Kidney (tissue), 14 donors: ENCODE measurements around the gene CD33. TPM values are rescaled to one million over a fixed set of nuclear protein-coding genes. Genes with fewer than 3 reads are reported as not detected.
"Not testable (repeated sequence)": the region's sequence is repeated elsewhere in the genome, so short reads cannot be mapped to it uniquely, and the experiment has no call there.

Experiments used
- DNase-seq, 5 donors: peaks; one replicate each; pipeline ENCODE4 v3.0.0-alpha.2; 2013 to 2020
- FAIRE-seq: peaks from 2 replicates; lab custom pipeline; 2012; peaks lifted over from hg19 to GRCh38; lab: Jason Lieb, UNC
- H3K27ac ChIP-seq, 2 donors: one replicate each; pipeline ENCODE4 v1.7.0; 2013; ENCODE audit warnings: low read depth in 2 of 2, low read length in 2 of 2, inconsistent platforms in 1 of 2
- H3K27me3 ChIP-seq: one replicate; pipeline ENCODE4 v1.7.1; 2013; ENCODE audit warnings: low read length, inconsistent platforms; ENCODE audit not compliant: control insufficient read depth, insufficient read depth
- H3K36me3 ChIP-seq, 3 donors: one replicate each; pipeline versions ENCODE4 v1.7.0 to v1.7.1; 2013; ENCODE audit warnings: low read length in 3 of 3, control low read depth in 1 of 3, inconsistent platforms in 1 of 3; ENCODE audit not compliant: insufficient read depth in 3 of 3, control insufficient read depth in 2 of 3
- H3K4me1 ChIP-seq, 3 donors: one replicate each; pipeline versions ENCODE4 v1.7.0 to v1.7.1; 2013; ENCODE audit warnings: low read length in 3 of 3, inconsistent platforms in 1 of 3, low read depth in 1 of 3; ENCODE audit not compliant: control insufficient read depth in 2 of 3, insufficient read depth in 2 of 3
- H3K4me3 ChIP-seq, 3 donors: one replicate each; pipeline versions ENCODE4 v1.7.0 to v1.8.1; 2013; ENCODE audit warnings: low read length in 3 of 3, control low read depth in 1 of 3, inconsistent platforms in 1 of 3
- H3K9ac ChIP-seq, 3 donors: one replicate each; pipeline versions ENCODE4 v1.7.0 to v1.7.1; 2013; ENCODE audit warnings: low read length in 3 of 3, control low read depth in 1 of 3, inconsistent platforms in 1 of 3
- H3K9me3 ChIP-seq, 3 donors: one replicate each; pipeline versions ENCODE4 v1.7.0 to v1.7.1; 2013; ENCODE audit warnings: low read length in 3 of 3, control low read depth in 1 of 3, inconsistent platforms in 1 of 3; ENCODE audit not compliant: control insufficient read depth in 2 of 3, insufficient read depth in 1 of 3
- CTCF ChIP-seq: IDR thresholded peaks from 3 replicates; pipeline ENCODE4 v1.5.1; 2012; ENCODE audit warnings: mild to moderate bottlenecking, moderate library complexity, borderline replicate concordance; ENCODE audit not compliant: insufficient read depth; ENCODE audit errors: extremely low read depth
- intact Hi-C: fragments of 100-400 bp; cut with DNase I; formaldehyde crosslinking; loops from one replicate; pipeline ENCODE4 v1.11.1; 2022
- polyA plus RNA-seq: library from polyadenylated mRNA; stranded (reverse); fragments of 350-450 nt; fragmentation: Illumina TruSeq; extraction: RNeasy Lipid Tissue Mini Kit (QIAGEN cat#74804); gene quantifications from one replicate; pipeline ENCODE4 v1.2.3, GENCODE V29; 2014; ENCODE audit warnings: low read depth, low replicate concordance; ENCODE audit not compliant: insufficient read depth
- total RNA-seq: library from RNA; stranded (reverse); fragmentation: NEBNext Ultra II Directional; extraction: Animal tissue kit (Norgen Biotek cat#: 25700); gene quantifications from one replicate; pipeline ENCODE4 v1.2.1, GENCODE V29; 2021
- donor health status: control.
- donor health status: control.
- donor health status: control.
- donor health status: control.
- donor health status: control.
- donor health status: DM: yes; HTN: yes; CAD: no.
- donor health status: Normal renal cell carcinoma (clear cell type).

CD33 gene
- total and polyA plus RNA-seq, 2 donors from 2014 or later = 2.6 to 14.0 TPM

- no peaks in the 10 kb centered on the region for H3K27me3 ChIP-seq
- no peak overlapping the region for H3K9ac ChIP-seq
- H3K9me3 ChIP-seq = no peaks in the 10 kb centered on the region
- TF ChIP-seq CTCF = no peak
- DNase-seq (no peak), FAIRE-seq (no peak)
- no peak overlapping the region for H3K27ac ChIP-seq
- no peaks in the 10 kb centered on the region for H3K4me1 ChIP-seq
- intact Hi-C loops = no loop called here
- no peak overlapping the region for H3K4me3 ChIP-seq
- no peaks in the 10 kb centered on the region for H3K36me3 ChIP-seq
Measured at GRCh38 chr19:51203916-51204315, 21.0 kb upstream of the CD33 start.

GRCh38 chr19:51204321-51204720, 20.6 kb upstream of the CD33 start:
- no peak overlapping the region for H3K9ac ChIP-seq
- intact Hi-C loops = no loop called here
- no peaks in the 10 kb centered on the region for H3K36me3 ChIP-seq
- H3K27me3 ChIP-seq = no peaks in the 10 kb centered on the region
- FAIRE-seq (no peak), DNase-seq (no peak)
- H3K4me1 ChIP-seq = no peaks in the 10 kb centered on the region
- H3K4me3 ChIP-seq = no peak overlapping the region
- H3K9me3 ChIP-seq = no peaks in the 10 kb centered on the region
- H3K27ac ChIP-seq = no peak overlapping the region
- TF ChIP-seq CTCF = no peak

- DNase-seq (no peak), FAIRE-seq (no peak)
- TF ChIP-seq CTCF = no peak
- Histone ChIP-seq H3K36me3 (no peaks in the 10 kb centered on the region), H3K9me3 (no peaks in the 10 kb centered on the region), H3K4me1 (no peaks in the 10 kb centered on the region), H3K27me3 (no peaks in the 10 kb centered on the region), H3K27ac (no peak overlapping the region), H3K9ac (no peak overlapping the region), H3K4me3 (no peak overlapping the region)
- intact Hi-C loops = no loop called here
Measured at GRCh38 chr19:51207747-51208146, 17.1 kb upstream of the CD33 start.

- Histone ChIP-seq H3K4me3 (no peak overlapping the region), H3K9ac (no peak overlapping the region), H3K27ac (no peak overlapping the region), H3K9me3 (peaks cover 0 to 4% (median 0%) of the 10 kb centered on the region in 3 donors), H3K4me1 (no peaks in the 10 kb centered on the region), H3K27me3 (no peaks in the 10 kb centered on the region), H3K36me3 (no peaks in the 10 kb centered on the region)
- no peak for TF ChIP-seq CTCF
- intact Hi-C loops = no loop called here
- DNase-seq = no peak
- no peak for FAIRE-seq
Measured at GRCh38 chr19:51210191-51210784, 14.6 kb upstream of the CD33 start.

- H3K36me3 ChIP-seq, H3K4me1 ChIP-seq, H3K9ac ChIP-seq, DNase-seq, H3K4me3 ChIP-seq, H3K9me3 ChIP-seq, H3K27me3 ChIP-seq, intact Hi-C loops, H3K27ac ChIP-seq, FAIRE-seq: not testable (repeated sequence)
Measured at GRCh38 chr19:51210874-51211361, 14.0 kb upstream of the CD33 start.
